Vagina (tissue), 2 donors: ENCODE data around the gene AARS2.
"Not testable (repeated sequence)": the region's sequence is repeated elsewhere in the genome, so short reads cannot be mapped to it uniquely, and the experiment has no call there.

ENCODE experiments used
- POLR2AphosphoS5 ChIP-seq, 2 donors: sonication (generic); formaldehyde crosslinking; IDR thresholded peaks; one replicate each; pipeline ENCODE4 v1.9.0; 2017; ENCODE audit warnings: antibody characterized with exemption in 2 of 2, mild to moderate bottlenecking in 2 of 2, low read depth in 1 of 2; ENCODE audit not compliant: insufficient read depth in 1 of 2
- TF ChIP-seq, protein P1 (sequence below), 3 experiments: fragments of 450-650 bp in 2 of 3; fragments of 200-600 bp in 1 of 3; sonication (generic) in 1 of 3; IDR thresholded peaks; one replicate each; pipeline ENCODE4 v1.5.1; 2017 to 2019; ENCODE audit warnings: antibody characterized with exemption in 3 of 3, mild to moderate bottlenecking in 2 of 3, moderate library complexity in 2 of 3

GRCh38 chr6:44314657-44315056, 1.5 kb upstream of the AARS2 start:
- TF ChIP-seq, protein P1, sequence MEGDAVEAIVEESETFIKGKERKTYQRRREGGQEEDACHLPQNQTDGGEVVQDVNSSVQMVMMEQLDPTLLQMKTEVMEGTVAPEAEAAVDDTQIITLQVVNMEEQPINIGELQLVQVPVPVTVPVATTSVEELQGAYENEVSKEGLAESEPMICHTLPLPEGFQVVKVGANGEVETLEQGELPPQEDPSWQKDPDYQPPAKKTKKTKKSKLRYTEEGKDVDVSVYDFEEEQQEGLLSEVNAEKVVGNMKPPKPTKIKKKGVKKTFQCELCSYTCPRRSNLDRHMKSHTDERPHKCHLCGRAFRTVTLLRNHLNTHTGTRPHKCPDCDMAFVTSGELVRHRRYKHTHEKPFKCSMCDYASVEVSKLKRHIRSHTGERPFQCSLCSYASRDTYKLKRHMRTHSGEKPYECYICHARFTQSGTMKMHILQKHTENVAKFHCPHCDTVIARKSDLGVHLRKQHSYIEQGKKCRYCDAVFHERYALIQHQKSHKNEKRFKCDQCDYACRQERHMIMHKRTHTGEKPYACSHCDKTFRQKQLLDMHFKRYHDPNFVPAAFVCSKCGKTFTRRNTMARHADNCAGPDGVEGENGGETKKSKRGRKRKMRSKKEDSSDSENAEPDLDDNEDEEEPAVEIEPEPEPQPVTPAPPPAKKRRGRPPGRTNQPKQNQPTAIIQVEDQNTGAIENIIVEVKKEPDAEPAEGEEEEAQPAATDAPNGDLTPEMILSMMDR (IDR thresholded peaks at IDR 0.05) = not testable (repeated sequence)
- not testable (repeated sequence) for TF ChIP-seq POLR2AphosphoS5 (IDR thresholded peaks at IDR 0.05; ENCODE audit: insufficient read depth in 1 of 2, low read depth in 1 of 2)
